Tibial nerve (tissue), 3 donors: Measurements from ENCODE around the gene DEGS2.

ENCODE experiments used
- CTCF ChIP-seq, 5 experiments: fragments of 200-600 bp in 3 of 5; fragments of 450-650 bp in 2 of 5; sonication (generic) in 3 of 5; IDR thresholded peaks; one replicate each; pipeline ENCODE4 v1.5.1; 2016 to 2019; ENCODE audit warnings: antibody characterized with exemption in 5 of 5, mild to moderate bottlenecking in 3 of 5, moderate library complexity in 2 of 5
- POLR2A ChIP-seq, 2 donors: fragments of 450-650 bp; IDR thresholded peaks; one replicate each; pipeline ENCODE4 v1.6.1; 2017; ENCODE audit warnings: antibody characterized with exemption in 2 of 2, mild to moderate bottlenecking in 2 of 2, moderate library complexity in 2 of 2

- TF ChIP-seq POLR2A (IDR thresholded peaks at IDR 0.05) (no peak), CTCF (IDR thresholded peaks at IDR 0.05) (no peak)
These were observed 28.3 kb downstream of the DEGS2 start for GRCh38 chr14:100131181-100131580.
